K562 (cell line): ENCODE results near the gene CTCF. TPM values are rescaled to one million over a fixed set of nuclear protein-coding genes. Genes with fewer than 3 reads are reported as not detected.

Source experiments
- ATAC-seq: fragments of 200-7000 bp; cut with Tn5 transposase; 3 replicates; pipeline ENCODE4 v1.9.1; 2020; ENCODE audit warnings: moderate library complexity
- BruUV-seq: library from RNA; stranded (reverse); fragments of 400-500 nt; replicated peaks from 2 replicates; lab custom pipeline; 2021; lab: Mats Ljungman, UMichigan
- CTCF ChIA-PET: fragments of 300-600 bp; formaldehyde crosslinking; extraction: SDS; loops from one replicate; lab custom pipeline; 2021; ENCODE audit warnings: low intra/inter-chr PET ratio; lab: Yijun Ruan, JAX
- POLR2A ChIA-PET: fragments of 300-600, 350-650 bp; sonication (Branson Sonifier 250); formaldehyde crosslinking; extraction: SDS; loops from one replicate; lab custom pipeline; 2021; ENCODE audit warnings: antibody characterized with exemption, inconsistent platforms; lab: Yijun Ruan, JAX
- DNase-seq, 4 experiments: peaks; one replicate each; pipeline versions ENCODE4 v3.0.0 to v3.0.0-alpha.2; 2011 to 2018; ENCODE audit warnings: low spot score in 3 of 4, mixed read lengths in 3 of 4; ENCODE audit errors: extremely low read depth in 1 of 4
- FAIRE-seq: peaks from 2 replicates; lab custom pipeline; 2011; peaks lifted over from hg19 to GRCh38; lab: Jason Lieb, UNC
- H2AFZ ChIP-seq: 2 replicates; pipeline ENCODE4 v1.6.0; 2011; ENCODE audit warnings: low read depth, low read length, control low read depth, inconsistent platforms
- H3K27ac ChIP-seq: fragments of 200-600 bp; 3 replicates; pipeline ENCODE4 v1.8.0; 2011; ENCODE audit warnings: low read depth, mild to moderate bottlenecking, control low read depth, inconsistent platforms, low read length, moderate library complexity, mixed read lengths; ENCODE audit errors: extremely low read depth
- H3K27me3 ChIP-seq, 2 experiments: fragments of 300-600 bp in 1 of 2; 2 replicates in 1 of 2; 3 replicates in 1 of 2; pipeline versions ENCODE4 v1.6.0 to v1.8.0; 2011; ENCODE audit warnings: inconsistent platforms in 2 of 2, low read length in 2 of 2, mild to moderate bottlenecking in 1 of 2, mixed read lengths in 1 of 2, moderate library complexity in 1 of 2; ENCODE audit not compliant: control insufficient read depth in 2 of 2, insufficient read depth in 2 of 2
- H3K36me3 ChIP-seq: fragments of 300-600 bp; 3 replicates; pipeline ENCODE4 v1.8.0; 2011; ENCODE audit warnings: mild to moderate bottlenecking, low read length, inconsistent platforms; ENCODE audit not compliant: control insufficient read depth, insufficient read depth
- H3K4me1 ChIP-seq, 2 experiments: fragments of 200-600 bp in 1 of 2; replicated peaks in 1 of 2; 2 replicates in 1 of 2; 3 replicates in 1 of 2; pipeline versions ENCODE4 v1.5.1 to v1.8.0; 2011; ENCODE audit warnings: inconsistent platforms in 2 of 2, low read length in 2 of 2, mild to moderate bottlenecking in 1 of 2, mixed read lengths in 1 of 2, moderate library complexity in 1 of 2; ENCODE audit not compliant: control insufficient read depth in 2 of 2, insufficient read depth in 2 of 2
- H3K4me2 ChIP-seq: 2 replicates; pipeline ENCODE4 v1.6.1; 2011; ENCODE audit warnings: low read length, control low read depth, inconsistent platforms, mixed read lengths; ENCODE audit not compliant: insufficient read depth
- H3K4me3 ChIP-seq: fragments of 200-600 bp; sonication (generic), shearing (Covaris generic); 2 replicates; pipeline ENCODE4 v1.5.1; 2016; ENCODE audit warnings: control low read depth, inconsistent platforms
- H3K79me2 ChIP-seq: fragments of 200-600 bp; 3 replicates; pipeline ENCODE4 v1.8.0; 2011; ENCODE audit warnings: low read length, inconsistent platforms; ENCODE audit not compliant: control insufficient read depth, insufficient read depth
- H3K9ac ChIP-seq, 2 experiments: 2 replicates each; pipeline versions ENCODE4 v1.6.0 to v1.6.1; 2011; ENCODE audit warnings: low read depth in 2 of 2, low read length in 2 of 2, control low read depth in 1 of 2, inconsistent platforms in 1 of 2, mild to moderate bottlenecking in 1 of 2, mixed read lengths in 1 of 2; ENCODE audit not compliant: insufficient read depth in 1 of 2
- H3K9me1 ChIP-seq: one replicate; pipeline ENCODE4 v1.6.0; 2011; ENCODE audit warnings: inconsistent platforms, mild to moderate bottlenecking, low read length, moderate library complexity; ENCODE audit not compliant: control insufficient read depth, insufficient read depth
- H3K9me3 ChIP-seq: replicated peaks from 2 replicates; pipeline ENCODE4 v1.5.1; 2011; ENCODE audit warnings: low read depth, low read length, inconsistent platforms; ENCODE audit not compliant: control insufficient read depth, insufficient read depth
- H4K20me1 ChIP-seq: replicated peaks from 2 replicates; pipeline ENCODE4 v1.6.1; 2011; ENCODE audit warnings: low read length, inconsistent platforms, mixed read lengths; ENCODE audit not compliant: control insufficient read depth, insufficient read depth
- ATF7 ChIP-seq: fragments of 450-650 bp; IDR thresholded peaks from 2 replicates; pipeline ENCODE4 v1.7.1; 2014; ENCODE audit warnings: mild to moderate bottlenecking, moderate library complexity
- GTF2B ChIP-seq: IDR thresholded peaks from 2 replicates; pipeline ENCODE4 v1.6.1; 2011; ENCODE audit not compliant: insufficient read length; ENCODE audit errors: extremely low read depth
- PHF8 ChIP-seq: fragments of 200-600 bp; sonication (generic); IDR thresholded peaks from 2 replicates; pipeline ENCODE4 v1.6.1; 2012; ENCODE audit warnings: mixed run types, mild to moderate bottlenecking, inconsistent platforms, low read length, moderate library complexity, borderline replicate concordance
- SPI1 ChIP-seq: IDR thresholded peaks from 2 replicates; pipeline ENCODE4 v1.6.1; 2011; ENCODE audit warnings: low read depth, low read length, control low read depth, borderline replicate concordance
- VEZF1 ChIP-seq: fragments of 200-800 bp; sonication (Bioruptor generic); IDR thresholded peaks from 2 replicates; pipeline ENCODE4 v1.6.1; 2017; ENCODE audit warnings: missing genetic modification characterization, missing compliant biosample characterization
- ZNF431 ChIP-seq: sonication (generic); formaldehyde crosslinking; IDR thresholded peaks from 2 replicates; pipeline ENCODE4 v1.8.0; 2022; ENCODE audit warnings: mild to moderate bottlenecking, missing genetic modification reagents
- ZNF518B ChIP-seq: fragments of 250-450 bp; sonication (Bioruptor Pico); IDR thresholded peaks from 2 replicates; pipeline ENCODE4 v1.5.0; 2021; ENCODE audit warnings: mild to moderate bottlenecking, moderate library complexity
- WGBS: fragments of 100-300 bp; shearing (Covaris generic); methylation state at CpG from one replicate; pipeline ENCODE4 v1.1.6; 2016; ENCODE audit warnings: low coverage, mixed read lengths; ENCODE audit not compliant: insufficient coverage; ENCODE audit errors: missing lambda C conversion rate; 5-methylcytosine and 5-hydroxymethylcytosine counted together
- in situ Hi-C: fragments of 300-500 bp; cut with MboI; formaldehyde crosslinking; loops from 4 replicates; pipeline ENCODE4 v1.15.0; 2018; ENCODE audit warnings: inconsistent platforms, mixed read lengths
- intact Hi-C: fragments of 100-400 bp; cut with micrococcal nuclease; formaldehyde crosslinking; loops from 2 replicates; pipeline ENCODE4 v1.14.2; 2022
- polyA plus RNA-seq, 8 experiments: library from polyadenylated mRNA; depleted of rRNA in 4 of 8; stranded (reverse) in 5 of 8; unstranded in 3 of 8; fragments of >200 nt; fragmentation: Nextera tagmentation in 2 of 8; fragmentation: Illumina TruSeq in 1 of 8; extraction: Ambion mirVana in 2 of 8; extraction: Trizol in 1 of 8; gene quantifications; 2 replicates each; pipeline versions ENCODE4 v1.2.1 to v1.2.3, GENCODE V29; 2011 to 2014; ENCODE audit warnings: inconsistent platforms in 1 of 8, missing spikeins in 1 of 8
- total RNA-seq, 7 experiments: library from RNA; depleted of rRNA in 6 of 7; stranded (reverse); fragments of >200 nt in 6 of 7; fragmentation: Illumina TruSeq in 2 of 7; extraction: Trizol in 2 of 7; gene quantifications; 2 replicates each; pipeline versions ENCODE4 v1.2.1 to v1.2.3, GENCODE V29; 2011 to 2021; ENCODE audit warnings: low replicate concordance in 1 of 7

The CTCF gene
- total and polyA plus RNA-seq, 9 of the 15 experiments (the other 6 are each of a cell fraction or from before 2014, with no cell fraction given): 7.8 to 49.2 (median 33.9) TPM

- TF ChIP-seq VEZF1 (CRISPR knock-in tag) (peak; percentile 38), PHF8 (peak; percentile 36; the same call in 1 of the 2 replicates), ZNF431 (CRISPR knock-in tag) (no peak), GTF2B (no peak), ATF7 (0 out of 2 replicates have a peak, but pooled peaks have one; percentile 47)
Observed at GRCh38 chr16:67530013-67530939, 32.0 kb upstream of the CTCF start (continued).

- no peaks in the 10 kb centered on the region for H3K36me3 ChIP-seq
- no TSS peak for BruUV-seq
- H2AFZ ChIP-seq: no peak overlapping the region
- in situ Hi-C loops: no loop called here
- H3K4me3 ChIP-seq: no peak overlapping the region
- peak overlapping the region in 1 of 2 experiments; percentile 71; a peak in 1 of 4 replicates for H3K9ac ChIP-seq
- no peak overlapping the region for H3K27ac ChIP-seq
- no peaks in the 10 kb centered on the region for H3K9me3 ChIP-seq
- ChIA-PET POLR2A (interaction anchor here (1.0 kb wide), 2 partner anchors 10 kb away, joined by 3 to 9 read pairs; no protein-coding TSS in a partner anchor), CTCF (no interaction called here)
- 72% methylated on average over 4 of the region's 4 CpGs for WGBS
- DNase-seq (no peak), ATAC-seq (no peak), FAIRE-seq (no peak)
- no peak overlapping the region for H3K4me2 ChIP-seq
- no peaks in the 10 kb centered on the region for H3K9me1 ChIP-seq
- TF ChIP-seq ZNF518B (no peak), SPI1 (peak; percentile 29; the same call in 1 of the 2 replicates)
- peaks cover 7% of the 10 kb centered on the region for H4K20me1 ChIP-seq
- no peaks in the 10 kb centered on the region for H3K27me3 ChIP-seq
- intact Hi-C loops: no loop called here
- peaks cover 16% of the 10 kb centered on the region for H3K79me2 ChIP-seq
- peaks cover 27 to 62% of the 10 kb centered on the region in 2 experiments for H3K4me1 ChIP-seq
Observed at GRCh38 chr16:67531247-67531646, 31.1 kb upstream of the CTCF start.
